GM21786 (cell line): ENCODE results near the gene ENOX1.

ENCODE experiments used
- ATAC-seq: cut with Tn5 transposase; IDR thresholded peaks from one replicate; pipeline ENCODE4 v1.9.1; 2021; ENCODE audit not compliant: unreplicated experiment

The ENOX1 gene

DNA sequence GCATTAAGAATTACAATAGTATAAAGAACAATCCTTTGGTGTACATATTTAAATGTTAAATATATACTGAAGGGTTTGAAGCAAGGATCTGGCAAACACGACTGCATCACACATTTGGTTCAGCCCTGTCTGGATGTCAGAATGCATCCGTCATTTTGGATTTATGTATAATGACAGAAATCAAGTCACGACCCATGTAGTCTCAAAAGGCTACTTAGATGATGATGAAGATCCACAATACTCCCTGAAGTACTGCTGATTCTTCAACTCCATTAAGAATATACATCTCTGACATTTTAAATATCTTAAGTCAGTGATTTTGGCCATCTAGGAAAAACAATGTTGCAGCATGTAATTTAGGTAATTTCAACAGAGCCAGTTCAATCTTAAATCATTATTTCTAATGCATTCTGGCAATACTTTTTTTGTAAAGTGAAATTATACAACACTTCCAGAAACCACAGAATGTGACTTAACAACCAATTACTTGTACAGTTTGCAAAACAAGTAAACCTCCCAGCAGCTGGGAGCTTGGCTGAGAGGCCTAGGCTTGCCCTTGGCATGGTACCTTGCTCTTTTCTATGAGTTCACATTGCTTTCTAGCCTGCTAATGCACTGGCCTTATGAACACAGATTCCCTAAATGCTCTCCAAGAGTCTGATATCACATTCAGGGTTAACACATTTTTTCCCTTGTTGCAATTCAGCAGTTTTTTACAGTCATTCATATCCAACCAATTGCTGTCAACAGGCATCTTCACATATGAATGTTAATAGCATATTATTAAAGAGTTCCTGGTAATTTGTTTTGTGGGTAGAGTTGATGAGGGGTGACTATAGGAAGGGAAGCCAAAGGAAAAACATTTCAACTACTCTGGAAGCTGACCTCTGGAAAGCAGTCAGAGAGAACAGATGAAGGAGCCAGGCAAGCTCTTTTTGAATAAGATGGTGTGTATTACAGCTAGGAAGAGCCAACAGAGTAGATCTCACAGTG lies 175.2 kb downstream of the ENOX1 start:
- no peak for ATAC-seq

DNA sequence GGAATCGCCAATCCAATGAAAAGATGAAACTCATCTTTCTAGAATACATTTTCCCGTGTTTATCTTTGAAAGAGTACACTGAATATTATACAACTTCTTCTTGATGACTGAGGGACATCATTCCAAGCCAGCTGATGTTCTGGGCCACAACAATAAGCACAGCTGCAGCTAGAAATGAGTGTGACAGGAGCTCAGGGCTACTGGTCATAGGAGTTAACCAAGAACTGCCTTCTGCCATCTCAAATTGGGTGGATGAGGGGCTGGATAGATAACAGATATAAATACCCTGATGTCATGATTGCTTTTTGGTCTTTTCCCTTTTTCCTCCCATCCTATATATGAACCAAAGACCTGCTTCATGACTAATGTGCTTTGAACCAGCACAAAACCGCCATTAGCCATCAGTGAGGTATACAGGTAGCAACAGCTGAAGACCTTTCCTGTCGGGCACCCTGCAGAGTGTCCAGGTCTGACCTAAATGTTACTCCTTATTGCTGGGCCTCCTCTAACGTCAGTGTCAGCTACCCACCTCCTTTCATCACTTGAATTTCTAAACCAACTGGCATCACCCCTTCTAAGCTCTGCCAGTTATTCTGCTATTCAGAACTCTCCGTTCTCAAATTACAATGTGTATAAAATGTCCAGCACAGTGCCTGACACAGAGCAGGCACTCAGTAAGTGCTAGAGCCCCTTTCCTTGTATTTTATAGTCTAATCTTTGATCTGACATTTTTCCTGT lies 178.2 kb downstream of the ENOX1 start:
- ATAC-seq: no peak

DNA sequence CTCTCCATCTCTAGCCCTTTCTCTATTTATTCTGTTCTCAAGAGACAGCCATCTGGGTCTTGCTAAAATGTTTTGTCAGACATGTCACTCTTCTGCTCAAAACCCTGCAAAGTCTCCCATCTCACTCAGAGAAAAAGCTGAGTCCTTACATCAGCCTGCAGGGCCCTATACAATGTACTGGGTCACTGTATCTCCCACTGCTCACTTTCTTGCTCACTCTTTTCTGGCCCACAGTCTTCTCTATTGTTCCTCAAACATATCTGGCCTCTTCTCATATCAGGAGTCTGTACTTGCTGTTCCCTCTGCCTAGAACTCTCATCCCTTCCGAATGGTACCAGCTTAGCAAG lies 189.2 kb downstream of the ENOX1 start:
- ATAC-seq: no peak

DNA sequence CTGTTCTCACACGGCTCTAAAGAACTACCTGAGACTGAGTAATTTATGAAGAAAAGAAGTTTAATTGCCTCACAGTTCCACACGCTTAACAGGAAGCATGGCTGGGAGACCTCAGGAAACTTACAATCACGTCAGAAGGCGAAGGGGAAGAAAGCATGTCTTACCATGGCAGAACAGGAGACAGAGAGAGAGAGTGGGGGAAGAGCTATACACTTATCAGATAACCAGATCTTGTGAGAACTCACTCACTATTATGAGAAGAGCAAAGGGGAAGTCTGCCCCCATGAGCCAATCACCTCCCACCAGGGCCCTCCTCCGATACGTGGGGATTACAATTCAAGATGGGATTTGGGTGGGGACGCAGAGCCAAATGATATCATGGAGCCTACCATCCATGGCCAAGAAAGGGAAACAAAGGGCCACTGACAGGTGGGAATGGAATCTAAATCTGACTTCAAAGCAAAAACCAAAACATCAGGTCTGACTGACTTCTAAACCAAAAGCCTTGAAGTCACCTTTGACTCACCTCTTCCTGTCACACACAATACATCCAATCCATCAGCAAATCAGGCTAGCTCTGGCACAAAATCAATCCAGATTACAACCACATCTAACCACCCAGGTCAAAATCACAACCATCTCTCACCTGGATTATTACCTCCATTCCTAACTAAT lies 189.7 kb downstream of the ENOX1 start:
- ATAC-seq: no peak

DNA sequence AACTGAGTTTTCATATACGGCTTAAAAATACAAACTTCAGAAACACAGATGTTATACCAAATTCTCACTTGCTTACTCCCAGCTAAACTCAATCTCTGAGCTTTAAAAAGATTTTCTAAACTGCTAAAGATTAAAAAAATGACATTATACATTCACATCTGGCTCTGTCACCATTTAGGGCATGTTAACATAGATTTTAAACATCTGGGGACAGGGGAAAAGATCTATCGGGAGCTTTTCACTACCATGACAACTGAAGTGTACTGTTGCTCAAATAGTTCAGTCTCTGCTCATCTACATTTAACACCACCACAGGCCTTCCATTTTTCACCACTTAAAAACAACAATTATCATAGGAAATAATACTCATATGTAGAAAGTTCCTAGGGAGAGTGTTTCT lies 190.8 kb downstream of the ENOX1 start:
- no peak for ATAC-seq

DNA sequence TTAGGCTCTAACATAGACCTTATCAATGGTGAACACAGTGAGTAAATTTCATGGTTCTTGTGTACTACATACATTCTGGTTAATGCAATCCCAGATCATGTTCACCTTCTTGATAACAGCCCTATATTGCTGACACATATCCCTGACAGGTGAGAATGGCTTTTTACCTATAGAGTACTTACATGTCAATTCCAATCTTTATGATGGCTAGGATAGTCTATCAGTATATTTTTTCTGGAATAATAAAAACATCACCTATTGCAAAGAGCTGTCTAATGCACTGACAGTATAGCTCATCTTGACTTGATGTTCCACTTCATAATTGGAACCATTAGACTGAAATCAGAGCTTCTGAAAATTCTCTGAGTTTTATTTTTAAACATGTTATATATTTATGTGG lies 199.4 kb downstream of the ENOX1 start:
- no peak for ATAC-seq

DNA sequence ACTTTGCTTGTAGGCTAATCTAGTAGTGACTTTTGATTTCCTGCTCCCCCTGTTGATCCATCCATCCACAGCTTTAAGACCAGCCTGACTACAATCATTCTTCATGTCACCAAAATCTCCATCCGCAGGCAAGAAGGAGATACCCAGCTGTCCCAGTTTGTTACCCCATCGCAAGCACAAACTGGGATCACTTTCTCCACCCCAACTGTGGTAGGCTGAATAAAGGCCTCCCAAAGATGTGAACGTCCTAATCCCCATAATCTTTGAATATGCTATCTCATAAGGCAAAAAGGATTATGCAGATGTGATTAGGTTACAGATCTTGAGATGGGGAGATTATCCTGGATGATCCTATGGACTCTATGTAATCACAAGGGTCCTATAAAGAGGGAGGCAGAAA lies 202.0 kb downstream of the ENOX1 start:
- ATAC-seq: no peak

DNA sequence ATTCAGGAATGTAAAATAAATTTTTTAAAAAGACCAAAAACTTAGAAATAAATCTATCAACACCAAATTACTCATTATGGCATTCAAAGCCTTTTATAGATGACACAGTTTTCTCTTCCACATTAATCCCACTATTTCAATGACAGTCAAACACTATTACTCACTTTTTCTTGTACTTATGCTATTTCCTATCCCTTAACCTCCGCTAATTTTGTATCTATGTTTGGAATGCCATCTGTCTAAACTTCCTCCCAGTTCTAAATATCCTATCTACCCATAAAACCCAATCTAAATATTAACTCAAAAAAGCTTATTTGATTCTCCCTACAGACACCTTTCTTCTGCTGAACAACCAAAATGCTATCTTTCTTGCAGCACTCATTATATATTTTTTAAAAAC lies 203.5 kb downstream of the ENOX1 start:
- ATAC-seq: no peak

DNA sequence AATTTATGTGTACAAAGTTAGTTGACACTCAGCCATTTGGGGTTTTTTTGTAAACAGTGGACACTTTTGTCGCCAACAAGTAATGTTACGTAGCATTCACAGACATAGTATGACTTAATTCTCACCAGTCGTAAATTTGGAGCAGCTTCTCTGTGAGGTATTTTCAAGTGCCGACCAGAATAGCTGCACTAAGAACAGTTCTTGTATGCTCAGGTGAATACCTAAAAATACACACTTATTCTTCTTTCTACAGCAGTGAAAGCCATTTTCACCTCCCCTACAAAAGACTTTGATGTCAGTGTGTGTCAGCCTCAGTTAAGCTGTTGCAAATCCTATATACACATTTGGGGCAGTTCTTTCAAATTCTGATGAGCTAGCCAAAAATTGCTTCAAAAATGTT lies 206.5 kb downstream of the ENOX1 start:
- ATAC-seq: no peak

DNA sequence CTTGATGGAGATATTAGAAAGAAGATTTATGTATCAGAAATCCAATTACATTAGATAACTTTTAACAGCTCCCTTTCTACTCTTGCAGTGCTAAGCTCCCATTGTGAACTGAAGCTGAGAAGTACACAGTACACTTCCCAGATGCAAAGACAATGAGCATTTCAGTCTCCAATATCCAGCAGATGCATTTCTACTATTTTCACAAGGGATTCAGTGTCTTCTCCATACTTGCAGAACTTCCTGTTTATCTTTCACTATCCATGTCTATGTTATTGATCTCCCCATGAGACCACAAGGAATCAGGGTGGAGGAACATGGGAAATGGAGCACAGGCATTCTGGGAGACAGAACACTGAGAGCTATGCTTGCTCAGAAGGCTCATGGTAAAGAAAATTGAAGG lies 207.5 kb downstream of the ENOX1 start:
- ATAC-seq: no peak

DNA sequence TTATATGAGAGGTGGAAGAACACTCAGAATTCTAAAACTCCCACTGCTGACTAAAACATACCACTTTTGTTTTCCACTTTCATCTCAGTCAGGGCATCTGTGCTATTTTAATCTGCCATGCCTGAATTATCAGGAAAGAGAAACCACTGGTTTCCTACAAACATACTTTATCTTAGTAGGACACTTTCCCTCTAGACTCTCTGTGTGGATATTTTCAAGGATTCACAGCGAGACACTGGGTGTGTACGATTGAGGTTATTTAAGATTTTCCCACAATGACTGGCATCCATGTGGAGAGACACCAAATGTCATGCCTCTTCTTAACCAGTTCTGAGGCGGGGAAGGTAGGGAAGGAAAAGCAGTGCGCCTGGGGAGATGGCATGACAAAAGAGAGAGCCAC lies 212.2 kb downstream of the ENOX1 start:
- ATAC-seq: no peak

DNA sequence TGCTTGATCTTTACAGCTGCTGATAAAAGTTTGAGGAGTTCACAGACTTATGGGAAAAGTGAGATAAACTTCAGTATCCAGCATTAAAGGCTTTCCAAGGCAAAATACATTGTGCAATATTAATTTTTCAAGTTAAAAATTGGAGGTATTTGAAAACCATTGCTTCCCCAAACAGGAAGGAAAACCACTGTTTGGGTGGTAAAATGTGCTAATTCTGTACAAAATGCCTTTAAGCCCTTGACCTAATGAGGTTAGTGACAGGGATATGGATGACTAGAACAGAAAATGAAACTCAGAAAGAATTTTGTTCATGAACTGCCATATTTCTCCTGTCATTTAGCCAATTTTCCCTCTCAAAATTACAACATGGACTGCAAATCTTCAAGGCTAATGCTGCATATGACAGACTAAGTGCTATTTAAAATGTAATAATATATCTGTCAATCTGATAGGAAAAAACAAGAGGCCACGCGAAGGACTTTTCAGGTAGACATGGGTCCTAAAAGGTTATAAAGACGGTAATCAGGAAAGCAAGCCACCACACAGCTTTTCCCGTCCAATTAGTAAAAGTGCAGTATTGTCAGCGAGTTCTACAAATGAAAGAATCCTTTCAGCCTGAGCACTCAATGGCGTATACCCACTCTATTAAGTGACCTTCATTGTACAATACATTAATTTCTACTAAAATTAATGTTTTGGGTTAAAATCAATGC lies 212.8 kb downstream of the ENOX1 start:
- ATAC-seq: no peak

DNA sequence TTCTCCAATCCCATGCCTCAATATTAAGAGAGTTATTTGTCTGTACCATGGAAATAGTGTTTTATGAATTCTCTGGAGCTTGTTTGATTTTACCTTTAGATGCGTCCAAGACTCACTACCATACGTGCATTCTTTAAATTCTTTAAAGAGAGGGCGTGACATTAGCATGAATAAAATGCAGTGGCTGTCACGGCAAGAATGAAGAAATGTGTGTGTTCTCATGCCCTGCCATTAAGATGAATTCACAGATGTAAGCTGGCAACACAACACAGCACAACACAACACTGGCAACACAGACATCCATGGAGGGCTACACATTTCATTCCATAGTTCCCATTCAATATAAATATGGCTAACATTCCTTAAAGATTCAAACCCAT lies 213.4 kb downstream of the ENOX1 start:
- ATAC-seq: no peak

DNA sequence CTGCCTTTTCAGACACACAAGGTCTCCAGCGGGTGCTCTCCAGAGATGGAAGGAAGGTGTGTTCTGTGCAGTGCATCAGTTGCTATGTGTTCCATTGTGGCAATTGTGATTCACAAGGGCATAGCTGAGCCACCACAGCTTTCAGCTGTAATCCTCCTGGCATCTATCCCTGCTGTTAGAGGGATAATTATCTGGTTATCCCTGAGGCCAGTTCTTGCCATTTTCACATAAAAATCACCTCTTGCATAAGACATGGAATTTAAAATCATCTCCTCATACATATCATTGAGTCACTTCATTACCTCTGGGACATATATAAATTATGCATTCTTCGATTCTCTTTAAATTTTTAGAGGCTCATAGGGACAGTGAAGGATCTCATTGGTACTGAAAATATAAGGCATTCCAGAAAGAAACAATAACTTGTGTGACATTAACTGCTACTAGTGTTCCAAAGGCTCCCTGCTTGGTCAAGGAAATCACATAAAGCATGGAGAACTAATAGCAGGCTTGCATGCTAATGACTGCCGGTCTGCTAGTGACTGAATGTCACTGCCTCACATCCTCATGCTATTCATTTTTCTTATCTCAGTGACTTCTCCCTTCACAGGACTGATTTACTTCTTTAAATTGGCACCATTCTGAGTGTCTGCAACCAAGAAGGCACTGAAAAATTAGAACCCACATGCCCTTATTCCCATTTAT lies 214.0 kb downstream of the ENOX1 start:
- ATAC-seq: no peak

DNA sequence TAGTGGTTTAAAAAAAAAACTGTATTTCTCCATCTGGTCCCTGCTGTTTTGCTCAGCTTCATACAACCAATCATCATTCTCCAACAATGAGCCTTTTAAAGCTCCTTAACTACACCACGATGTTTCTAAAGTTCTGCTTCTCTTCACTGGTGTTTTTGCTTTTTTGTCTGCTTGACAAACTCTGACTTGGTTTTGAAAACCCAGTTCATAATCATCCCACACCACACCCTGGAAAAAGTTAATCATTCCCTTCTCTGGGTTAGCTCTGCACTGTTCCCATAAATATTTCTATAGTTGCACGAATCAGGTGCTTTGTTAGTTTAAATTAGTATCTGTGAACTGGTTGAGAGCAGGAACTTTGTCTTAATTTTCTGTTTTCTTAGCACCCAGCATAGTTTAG lies 217.1 kb downstream of the ENOX1 start:
- ATAC-seq: no peak

DNA sequence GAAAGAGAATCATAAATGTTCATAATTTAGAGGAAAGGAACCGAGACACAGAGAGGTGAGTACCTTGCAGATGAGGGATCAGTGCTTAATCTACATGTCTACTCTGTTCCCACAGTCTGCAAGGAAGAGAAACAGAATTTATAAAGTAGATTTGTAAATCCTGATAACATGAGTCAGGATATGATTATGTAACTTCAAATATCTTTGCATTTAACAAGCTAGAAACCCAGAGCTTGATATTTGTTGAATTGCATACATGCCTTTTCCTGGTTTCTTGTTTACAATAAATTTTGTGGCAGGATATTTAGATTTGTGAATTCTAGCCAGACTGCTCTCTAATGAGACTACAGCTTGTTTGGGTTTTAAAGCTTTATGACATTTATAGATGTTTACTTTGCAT lies 219.2 kb downstream of the ENOX1 start:
- no peak for ATAC-seq

DNA sequence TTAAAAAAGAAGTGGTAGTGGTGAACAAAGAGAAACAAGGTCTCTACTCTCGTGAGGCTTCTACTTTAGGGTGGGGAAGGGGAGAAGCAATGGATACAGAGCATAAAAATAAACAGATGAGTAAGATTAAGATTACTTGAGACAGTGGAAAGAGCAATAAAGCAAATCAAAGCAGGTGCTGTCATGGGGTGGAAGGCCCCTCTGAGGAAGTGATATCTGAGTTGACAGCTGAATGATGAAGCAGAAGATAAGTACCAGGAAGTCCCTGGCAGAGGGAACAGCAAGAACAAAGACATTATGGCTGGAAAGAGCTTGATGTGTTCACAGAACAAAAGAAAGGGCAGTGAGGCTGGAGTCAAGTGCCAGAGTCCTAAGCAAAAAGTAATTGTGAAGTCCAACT lies 221.8 kb downstream of the ENOX1 start:
- ATAC-seq: no peak

DNA sequence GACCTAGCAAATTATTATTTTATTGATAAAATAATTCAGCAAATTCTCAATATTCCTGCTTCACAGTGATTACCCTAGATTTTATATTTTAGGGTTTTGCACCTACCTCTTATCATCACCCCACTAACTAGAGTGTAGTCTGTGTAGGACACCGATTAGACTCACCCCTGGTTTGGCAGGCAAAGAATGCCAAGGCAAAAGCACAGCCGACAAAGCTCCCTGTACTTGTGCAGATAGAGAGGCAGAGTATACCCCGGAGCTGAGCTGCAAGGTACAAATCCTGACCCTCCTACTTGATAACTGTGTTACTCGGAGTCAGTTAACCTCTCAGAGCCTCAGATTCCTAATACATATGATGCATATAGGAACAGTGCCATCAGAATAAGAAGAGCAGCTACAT lies 225.7 kb downstream of the ENOX1 start:
- ATAC-seq: no peak

DNA sequence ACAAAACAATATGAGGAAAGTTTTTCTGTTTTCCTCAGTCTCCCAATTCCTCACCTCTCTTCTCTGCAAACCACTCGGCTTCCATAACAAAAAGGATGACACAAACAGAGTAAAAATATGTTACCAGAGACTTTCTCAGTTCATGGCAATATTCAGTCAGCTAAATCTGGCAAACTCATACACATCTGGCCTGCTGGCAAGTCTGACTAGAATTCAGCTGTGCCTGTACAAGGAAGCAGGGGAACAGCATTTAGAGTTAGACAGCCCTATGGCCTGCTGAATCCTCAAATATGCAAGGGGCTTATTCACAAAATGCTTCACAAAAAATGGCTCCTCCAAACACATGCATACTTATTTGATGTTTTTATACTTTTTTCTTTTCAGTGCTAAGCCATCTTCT lies 227.8 kb downstream of the ENOX1 start:
- no peak for ATAC-seq

DNA sequence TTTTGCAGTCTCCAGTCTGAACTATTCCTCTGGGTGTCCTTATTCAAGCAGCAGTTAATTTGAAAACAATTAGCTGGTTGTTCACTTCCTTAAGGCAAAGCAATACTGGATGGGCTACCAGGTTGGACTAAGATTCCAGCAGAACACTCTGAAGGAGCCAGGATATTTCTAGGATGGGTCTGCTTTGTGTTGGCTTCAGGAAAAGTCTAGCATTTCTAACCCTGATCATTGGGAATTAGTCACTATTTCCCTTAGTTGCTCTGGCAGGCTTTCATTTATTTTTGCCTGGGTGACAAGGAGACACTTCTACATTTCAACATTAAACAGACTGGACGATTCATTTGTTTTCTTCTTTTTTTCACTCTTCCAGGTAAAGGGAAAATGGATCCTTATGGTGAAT lies 228.4 kb downstream of the ENOX1 start:
- ATAC-seq: no peak

DNA sequence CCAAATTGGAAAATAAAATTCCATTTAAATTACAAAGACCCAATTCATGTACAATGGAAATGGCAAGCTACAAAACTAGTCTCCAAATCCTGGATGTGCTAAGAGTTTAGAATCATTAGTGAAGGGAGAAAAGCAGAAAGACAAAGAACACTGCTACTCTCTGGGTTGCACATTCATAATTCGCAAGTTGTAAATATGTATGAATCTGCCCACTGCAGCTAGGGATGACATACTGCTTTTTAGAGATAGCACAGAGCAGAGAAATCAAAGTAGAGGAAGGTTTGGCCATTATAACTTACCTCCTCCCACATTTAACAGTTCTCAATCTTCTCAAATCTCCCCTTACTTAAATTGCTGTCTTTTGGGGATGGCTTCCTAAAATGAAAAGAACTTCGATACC lies 231.1 kb downstream of the ENOX1 start:
- ATAC-seq: no peak
